HCT116 (cell line): ENCODE results near the gene RINL. TPM values are rescaled to one million over a fixed set of nuclear protein-coding genes. Genes with fewer than 3 reads are reported as not detected.

Experiments
- ATAC-seq: fragments of 200-7000 bp; cut with Tn5 transposase; 2 replicates; pipeline ENCODE4 v1.9.1; 2020; ENCODE audit warnings: mild to moderate bottlenecking, moderate library complexity
- BruUV-seq: library from RNA; stranded (reverse); fragments of 400-500 nt; replicated peaks from 2 replicates; lab custom pipeline; 2021; lab: Mats Ljungman, UMichigan
- CTCF ChIA-PET: fragments of 300-600 bp; sonication (Branson Sonifier 250); formaldehyde crosslinking; loops from one replicate; lab custom pipeline; 2021; ENCODE audit warnings: antibody characterized with exemption; lab: Charles Lee
- POLR2A ChIA-PET: fragments of 300-600, 350-600 bp; sonication (Branson Sonifier 250); formaldehyde crosslinking; loops from one replicate; lab custom pipeline; 2021; ENCODE audit warnings: antibody characterized with exemption; lab: Charles Lee
- RAD21 ChIA-PET, 2 experiments: fragments of 300-600 bp; sonication (Branson Sonifier 250); formaldehyde crosslinking; loops; one replicate each; lab custom pipeline; 2023; ENCODE audit warnings: low total read pairs in 2 of 2; ENCODE audit not compliant: uncharacterized antibody in 2 of 2, unreplicated experiment in 2 of 2, low non-redundant PET in 1 of 2; lab: Charles Lee
- DNase-seq: peaks from one replicate; pipeline ENCODE4 v3.0.0-alpha.2; 2010; ENCODE audit warnings: low read depth, low spot score
- H2AFZ ChIP-seq: fragments of 200-600 bp; shearing (Covaris generic), sonication (generic); 2 replicates; pipeline ENCODE4 v1.6.1; 2017; ENCODE audit warnings: low read depth, mixed run types, mixed read lengths, antibody characterized with exemption, low read length; ENCODE audit not compliant: poor library complexity, severe bottlenecking
- H3K27ac ChIP-seq: 2 replicates; pipeline ENCODE4 v1.5.1; 2012; ENCODE audit warnings: low read depth, low read length
- H3K27me3 ChIP-seq: fragments of 200-600 bp; sonication (generic); 2 replicates; pipeline ENCODE4 v1.6.1; 2016; ENCODE audit warnings: mixed run types, low read length, mixed read lengths; ENCODE audit not compliant: insufficient read depth
- H3K36me3 ChIP-seq, 2 experiments: fragments of 200-500 bp in 1 of 2; fragments of 200-600 bp in 1 of 2; sonication (Bioruptor generic) in 1 of 2; sonication (generic) in 1 of 2; 2 replicates each; pipeline versions ENCODE4 v1.5.1 to v1.6.1; 2014 to 2016; ENCODE audit warnings: low read length in 2 of 2, inconsistent platforms in 1 of 2, mixed read lengths in 1 of 2, mixed run types in 1 of 2; ENCODE audit not compliant: insufficient read depth in 2 of 2, control insufficient read depth in 1 of 2
- H3K4me1 ChIP-seq, 2 experiments: fragments of 200-600 bp in 1 of 2; sonication (generic) in 1 of 2; 2 replicates each; pipeline versions ENCODE4 v1.5.1 to v1.6.1; 2012 to 2017; ENCODE audit warnings: low read length in 2 of 2, inconsistent platforms in 1 of 2, mild to moderate bottlenecking in 1 of 2, mixed read lengths in 1 of 2, mixed run types in 1 of 2, moderate library complexity in 1 of 2; ENCODE audit not compliant: insufficient read depth in 2 of 2, control insufficient read depth in 1 of 2
- H3K4me2 ChIP-seq: fragments of 200-600 bp; sonication (generic); 2 replicates; pipeline ENCODE4 v1.6.1; 2017; ENCODE audit warnings: mixed run types, low read length, mixed read lengths
- H3K4me3 ChIP-seq, 2 experiments: fragments of 200-600 bp in 1 of 2; sonication (generic) in 1 of 2; replicated peaks in 1 of 2; 2 replicates each; pipeline ENCODE4 v1.5.1; 2011 to 2016; ENCODE audit warnings: low read length in 2 of 2, control low read depth in 1 of 2, low read depth in 1 of 2, mild to moderate bottlenecking in 1 of 2, mixed read lengths in 1 of 2, mixed run types in 1 of 2
- H3K79me2 ChIP-seq: fragments of 200-600 bp; sonication (generic); 2 replicates; pipeline ENCODE4 v1.6.1; 2017; ENCODE audit warnings: mild to moderate bottlenecking, mixed run types, low read length, moderate library complexity, mixed read lengths; ENCODE audit not compliant: insufficient read depth
- H3K9ac ChIP-seq: fragments of 200-600 bp; sonication (generic); 2 replicates; pipeline ENCODE4 v1.6.1; 2016; ENCODE audit warnings: low read length, mixed read lengths
- H3K9me2 ChIP-seq: fragments of 200-600 bp; sonication (generic), shearing (Covaris generic); 2 replicates; pipeline ENCODE4 v1.6.1; 2017; ENCODE audit warnings: mixed run types, mild to moderate bottlenecking, moderate library complexity; ENCODE audit not compliant: insufficient read depth
- H3K9me3 ChIP-seq, 2 experiments: fragments of 200-500 bp in 1 of 2; fragments of 200-600 bp in 1 of 2; sonication (Bioruptor generic) in 1 of 2; sonication (generic) in 1 of 2; 2 replicates each; pipeline ENCODE4 v1.6.1; 2014 to 2017; ENCODE audit warnings: low read length in 2 of 2, mixed read lengths in 2 of 2, inconsistent platforms in 1 of 2, low read depth in 1 of 2, mild to moderate bottlenecking in 1 of 2, mixed run types in 1 of 2, moderate library complexity in 1 of 2; ENCODE audit not compliant: control insufficient read depth in 1 of 2, insufficient read depth in 1 of 2
- H4K20me1 ChIP-seq: fragments of 200-600 bp; sonication (generic), shearing (Covaris generic); 2 replicates; pipeline ENCODE4 v1.6.1; 2017; ENCODE audit warnings: mixed run types, mild to moderate bottlenecking, moderate library complexity; ENCODE audit not compliant: insufficient read depth
- CBX3 ChIP-seq: IDR thresholded peaks from 2 replicates; pipeline ENCODE4 v1.6.1; 2012; ENCODE audit warnings: low read depth
- CEBPB ChIP-seq: IDR thresholded peaks from 2 replicates; pipeline ENCODE4 v1.6.1; 2012; ENCODE audit warnings: low read depth
- EZH2 ChIP-seq: fragments of 200-600 bp; sonication (generic); IDR thresholded peaks from 2 replicates; pipeline ENCODE4 v1.6.1; 2017; ENCODE audit warnings: antibody characterized with exemption, mixed run types
- EZH2phosphoT487 ChIP-seq: fragments of 200-600 bp; IDR thresholded peaks from 2 replicates; pipeline ENCODE4 v1.6.1; 2018; ENCODE audit warnings: antibody characterized with exemption, borderline replicate concordance
- FOSL1 ChIP-seq: IDR thresholded peaks from 2 replicates; pipeline ENCODE4 v1.6.1; 2012; ENCODE audit warnings: low read depth
- POLR2AphosphoS5 ChIP-seq: IDR thresholded peaks from 2 replicates; pipeline ENCODE4 v1.6.1; 2011; ENCODE audit warnings: mild to moderate bottlenecking, low read depth, low read length, moderate library complexity
- RAD21 ChIP-seq: IDR thresholded peaks from 2 replicates; pipeline ENCODE4 v1.6.1; 2012; ENCODE audit warnings: low read depth, mild to moderate bottlenecking
- REST ChIP-seq: IDR thresholded peaks from 2 replicates; pipeline ENCODE4 v1.6.1; 2012; ENCODE audit warnings: low read depth
- SIN3A ChIP-seq: IDR thresholded peaks from 2 replicates; pipeline ENCODE4 v1.6.1; 2012; ENCODE audit warnings: low read depth
- SP1 ChIP-seq: IDR thresholded peaks from 2 replicates; pipeline ENCODE4 v1.6.1; 2012; ENCODE audit warnings: low read depth
- intact Hi-C: fragments of 100-400 bp; cut with micrococcal nuclease; formaldehyde crosslinking; loops from 2 replicates; pipeline ENCODE4 v1.10.0; 2022
- total RNA-seq: library from RNA; stranded (reverse); gene quantifications from one replicate; pipeline ENCODE4 v1.2.1, GENCODE V29; 2021; ENCODE audit not compliant: unreplicated experiment
- TF ChIP-seq, protein P1 (sequence below): IDR thresholded peaks from 2 replicates; pipeline ENCODE4 v1.6.1; 2012
- TF ChIP-seq, protein P2 (sequence below): IDR thresholded peaks from 2 replicates; pipeline ENCODE4 v1.6.1; 2012
- TF ChIP-seq, protein P3 (sequence below): IDR thresholded peaks from 2 replicates; pipeline ENCODE4 v1.6.1; 2011; ENCODE audit warnings: mild to moderate bottlenecking, low read length, moderate library complexity; ENCODE audit not compliant: insufficient replicate concordance; ENCODE audit errors: extremely low read depth

Gene RINL
- total RNA-seq, 1 experiment from 2014 or later = 28.6 TPM

GRCh38 chr19:38912600-38913514, 34.8 kb upstream of the RINL start:
- no peak for DNase-seq
- Histone ChIP-seq H3K36me3 (no peaks in the 10 kb centered on the region), H3K27ac (no peak overlapping the region), H3K9me2 (no peaks in the 10 kb centered on the region), H3K4me1 (no peaks in the 10 kb centered on the region), H3K79me2 (no peaks in the 10 kb centered on the region), H3K4me3 (no peak overlapping the region), H3K4me2 (no peak overlapping the region), H2AFZ (no peak overlapping the region), H3K9me3 (no peaks in the 10 kb centered on the region)
- CTCF ChIA-PET = no interaction called here
- intact Hi-C loops = no loop called here
- POLR2A ChIA-PET = no interaction called here
- BruUV-seq = no TSS peak
- no peak for TF ChIP-seq SP1
- TF ChIP-seq, protein P1, sequence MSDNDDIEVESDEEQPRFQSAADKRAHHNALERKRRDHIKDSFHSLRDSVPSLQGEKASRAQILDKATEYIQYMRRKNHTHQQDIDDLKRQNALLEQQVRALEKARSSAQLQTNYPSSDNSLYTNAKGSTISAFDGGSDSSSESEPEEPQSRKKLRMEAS = no peak
- TF ChIP-seq EZH2 = no peak
- TF ChIP-seq REST = no peak
- TF ChIP-seq RAD21 = no peak
- TF ChIP-seq POLR2AphosphoS5 = no peak
- no peak for TF ChIP-seq CEBPB
- TF ChIP-seq EZH2phosphoT487 = no peak
- no peak for TF ChIP-seq CBX3
- no peak for TF ChIP-seq SIN3A
- TF ChIP-seq, protein P2, sequence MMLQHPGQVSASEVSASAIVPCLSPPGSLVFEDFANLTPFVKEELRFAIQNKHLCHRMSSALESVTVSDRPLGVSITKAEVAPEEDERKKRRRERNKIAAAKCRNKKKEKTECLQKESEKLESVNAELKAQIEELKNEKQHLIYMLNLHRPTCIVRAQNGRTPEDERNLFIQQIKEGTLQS = no peak
- no peak for TF ChIP-seq FOSL1
- TF ChIP-seq, protein P3, sequence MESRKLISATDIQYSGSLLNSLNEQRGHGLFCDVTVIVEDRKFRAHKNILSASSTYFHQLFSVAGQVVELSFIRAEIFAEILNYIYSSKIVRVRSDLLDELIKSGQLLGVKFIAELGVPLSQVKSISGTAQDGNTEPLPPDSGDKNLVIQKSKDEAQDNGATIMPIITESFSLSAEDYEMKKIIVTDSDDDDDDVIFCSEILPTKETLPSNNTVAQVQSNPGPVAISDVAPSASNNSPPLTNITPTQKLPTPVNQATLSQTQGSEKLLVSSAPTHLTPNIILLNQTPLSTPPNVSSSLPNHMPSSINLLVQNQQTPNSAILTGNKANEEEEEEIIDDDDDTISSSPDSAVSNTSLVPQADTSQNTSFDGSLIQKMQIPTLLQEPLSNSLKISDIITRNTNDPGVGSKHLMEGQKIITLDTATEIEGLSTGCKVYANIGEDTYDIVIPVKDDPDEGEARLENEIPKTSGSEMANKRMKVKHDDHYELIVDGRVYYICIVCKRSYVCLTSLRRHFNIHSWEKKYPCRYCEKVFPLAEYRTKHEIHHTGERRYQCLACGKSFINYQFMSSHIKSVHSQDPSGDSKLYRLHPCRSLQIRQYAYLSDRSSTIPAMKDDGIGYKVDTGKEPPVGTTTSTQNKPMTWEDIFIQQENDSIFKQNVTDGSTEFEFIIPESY = no peak
- TF ChIP-seq, all 23 proteins: peak for 0
- RAD21 ChIA-PET = interaction anchor here in 1 of 2 experiments (0.7 kb wide), 1 partner anchor 985 kb away, joined by 3 read pairs; no protein-coding TSS in a partner anchor
- no peak for ATAC-seq
- no peak overlapping the region for H3K9ac ChIP-seq
- H3K27me3 ChIP-seq = no peaks in the 10 kb centered on the region
- no peaks in the 10 kb centered on the region for H4K20me1 ChIP-seq
